ENCODE data around the gene SAP30BP. TPM values are rescaled to one million over a fixed set of nuclear protein-coding genes. Genes with fewer than 3 reads are reported as not detected.

SAP30BP gene
- total RNA-seq, 1 experiment from 2014 or later, result 149 TPM

DNA sequence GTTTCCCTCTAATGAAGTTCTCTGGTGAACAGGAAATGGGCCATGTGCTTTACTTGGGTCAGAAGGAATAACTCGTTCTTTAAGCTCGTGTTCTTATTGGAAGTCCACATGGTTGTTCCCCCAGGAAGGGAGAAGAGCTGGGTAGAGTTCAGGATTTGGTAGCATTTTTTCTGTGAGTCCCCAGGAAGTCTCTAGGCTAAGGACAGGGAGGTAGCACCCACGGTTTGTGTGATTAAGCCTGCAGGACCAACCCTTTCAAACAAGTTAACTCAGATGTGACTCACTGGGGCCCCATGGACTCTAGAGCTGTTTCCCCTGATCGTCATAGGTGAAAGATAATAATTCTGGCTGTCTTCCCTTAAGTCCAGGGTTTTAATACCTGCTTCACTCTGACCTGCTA is 16.4 kb downstream of the SAP30BP start (continued):
- TF ChIP-seq, protein P1, sequence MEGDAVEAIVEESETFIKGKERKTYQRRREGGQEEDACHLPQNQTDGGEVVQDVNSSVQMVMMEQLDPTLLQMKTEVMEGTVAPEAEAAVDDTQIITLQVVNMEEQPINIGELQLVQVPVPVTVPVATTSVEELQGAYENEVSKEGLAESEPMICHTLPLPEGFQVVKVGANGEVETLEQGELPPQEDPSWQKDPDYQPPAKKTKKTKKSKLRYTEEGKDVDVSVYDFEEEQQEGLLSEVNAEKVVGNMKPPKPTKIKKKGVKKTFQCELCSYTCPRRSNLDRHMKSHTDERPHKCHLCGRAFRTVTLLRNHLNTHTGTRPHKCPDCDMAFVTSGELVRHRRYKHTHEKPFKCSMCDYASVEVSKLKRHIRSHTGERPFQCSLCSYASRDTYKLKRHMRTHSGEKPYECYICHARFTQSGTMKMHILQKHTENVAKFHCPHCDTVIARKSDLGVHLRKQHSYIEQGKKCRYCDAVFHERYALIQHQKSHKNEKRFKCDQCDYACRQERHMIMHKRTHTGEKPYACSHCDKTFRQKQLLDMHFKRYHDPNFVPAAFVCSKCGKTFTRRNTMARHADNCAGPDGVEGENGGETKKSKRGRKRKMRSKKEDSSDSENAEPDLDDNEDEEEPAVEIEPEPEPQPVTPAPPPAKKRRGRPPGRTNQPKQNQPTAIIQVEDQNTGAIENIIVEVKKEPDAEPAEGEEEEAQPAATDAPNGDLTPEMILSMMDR (IDR thresholded peaks at IDR 0.05 in 2 of 3, conservative IDR thresholded peaks at IDR 0.05 in 1 of 3; ENCODE audit: borderline replicate concordance in 1 of 3, insufficient read depth in 1 of 3, low read depth in 2 of 3, low read length in 2 of 3), result no peak
- TF ChIP-seq JUND (IDR thresholded peaks at IDR 0.05) (peak; percentile 92), EGR1 (IDR thresholded peaks at IDR 0.05; ENCODE audit: low read depth) (peak; percentile 63; the same call in 1 of the 2 replicates), CEBPB (IDR thresholded peaks at IDR 0.05; ENCODE audit: low read depth) (peak; percentile 58; the same call in 1 of the 2 replicates), SP1 (IDR thresholded peaks at IDR 0.05; ENCODE audit: low read depth) (peak; percentile 90), ZNF274 (IDR thresholded peaks at IDR 0.05; ENCODE audit: low read depth, low read length) (no peak), CBX3 (IDR thresholded peaks at IDR 0.05; ENCODE audit: low read depth) (peak; percentile 93; the same call in 1 of the 2 replicates), FOSL1 (IDR thresholded peaks at IDR 0.05; ENCODE audit: low read depth) (peak; percentile 94), EZH2 (IDR thresholded peaks at IDR 0.05) (no peak), ELF1 (IDR thresholded peaks at IDR 0.05; ENCODE audit: borderline replicate concordance, low read depth) (no peak), YY1 (IDR thresholded peaks at IDR 0.05; ENCODE audit: extremely low read depth, insufficient replicate concordance, low read depth, low read length) (peak; percentile 29), SIN3A (IDR thresholded peaks at IDR 0.05; ENCODE audit: low read depth) (peak; percentile 72), SRF (IDR thresholded peaks at IDR 0.05; ENCODE audit: low read depth) (no peak; the same call in 1 of the 2 replicates), RAD21 (IDR thresholded peaks at IDR 0.05; ENCODE audit: low read depth) (peak; percentile 44; the same call in 1 of the 2 replicates)

DNA sequence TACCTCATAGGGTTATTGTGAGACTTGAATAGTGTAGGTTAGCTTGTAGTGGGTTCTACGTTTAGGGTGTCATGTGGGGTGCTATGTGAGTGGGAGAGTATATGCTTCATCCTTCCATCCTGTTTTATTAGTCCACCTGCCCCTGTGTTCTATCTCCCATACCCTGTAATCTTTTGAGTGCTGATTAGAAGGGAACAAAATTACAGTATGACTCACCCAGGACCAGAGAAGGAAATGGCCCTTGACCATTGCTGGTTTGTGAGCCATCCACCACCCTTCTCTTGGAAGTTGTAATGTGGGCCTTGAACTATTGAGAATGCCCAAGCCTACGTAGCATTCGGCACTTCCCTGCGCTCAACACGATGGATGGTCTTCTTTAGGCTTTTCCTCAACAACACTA is 17.1 kb downstream of the SAP30BP start:
- peak; percentile 67 for TF ChIP-seq CBX3 (IDR thresholded peaks at IDR 0.05; ENCODE audit: low read depth)
- peak; percentile 79 for TF ChIP-seq FOSL1 (IDR thresholded peaks at IDR 0.05; ENCODE audit: low read depth)
- TF ChIP-seq SIN3A (IDR thresholded peaks at IDR 0.05; ENCODE audit: low read depth), result no peak; the same call in 1 of the 2 replicates
- peak; percentile 80 for TF ChIP-seq JUND (IDR thresholded peaks at IDR 0.05)
- no peak for TF ChIP-seq EZH2 (IDR thresholded peaks at IDR 0.05)
- TF ChIP-seq, protein P2, sequence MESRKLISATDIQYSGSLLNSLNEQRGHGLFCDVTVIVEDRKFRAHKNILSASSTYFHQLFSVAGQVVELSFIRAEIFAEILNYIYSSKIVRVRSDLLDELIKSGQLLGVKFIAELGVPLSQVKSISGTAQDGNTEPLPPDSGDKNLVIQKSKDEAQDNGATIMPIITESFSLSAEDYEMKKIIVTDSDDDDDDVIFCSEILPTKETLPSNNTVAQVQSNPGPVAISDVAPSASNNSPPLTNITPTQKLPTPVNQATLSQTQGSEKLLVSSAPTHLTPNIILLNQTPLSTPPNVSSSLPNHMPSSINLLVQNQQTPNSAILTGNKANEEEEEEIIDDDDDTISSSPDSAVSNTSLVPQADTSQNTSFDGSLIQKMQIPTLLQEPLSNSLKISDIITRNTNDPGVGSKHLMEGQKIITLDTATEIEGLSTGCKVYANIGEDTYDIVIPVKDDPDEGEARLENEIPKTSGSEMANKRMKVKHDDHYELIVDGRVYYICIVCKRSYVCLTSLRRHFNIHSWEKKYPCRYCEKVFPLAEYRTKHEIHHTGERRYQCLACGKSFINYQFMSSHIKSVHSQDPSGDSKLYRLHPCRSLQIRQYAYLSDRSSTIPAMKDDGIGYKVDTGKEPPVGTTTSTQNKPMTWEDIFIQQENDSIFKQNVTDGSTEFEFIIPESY (IDR thresholded peaks at IDR 0.05; ENCODE audit: extremely low read depth, insufficient replicate concordance, low read length), result no peak
- TF ChIP-seq, protein P3, sequence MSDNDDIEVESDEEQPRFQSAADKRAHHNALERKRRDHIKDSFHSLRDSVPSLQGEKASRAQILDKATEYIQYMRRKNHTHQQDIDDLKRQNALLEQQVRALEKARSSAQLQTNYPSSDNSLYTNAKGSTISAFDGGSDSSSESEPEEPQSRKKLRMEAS (IDR thresholded peaks at IDR 0.05), result no peak
- peak; percentile 51 for TF ChIP-seq SP1 (IDR thresholded peaks at IDR 0.05; ENCODE audit: low read depth)
- BruUV-seq (replicated peaks), result no TSS peak
- Histone ChIP-seq H2AFZ (ENCODE audit: low read depth, low read length, poor library complexity, severe bottlenecking) (no peak overlapping the region), H4K20me1 (ENCODE audit: insufficient read depth) (no peaks in the 10 kb centered on the region), H3K27ac (ENCODE audit: low read depth, low read length) (peak overlapping the region; percentile 67), H3K79me2 (ENCODE audit: insufficient read depth, low read length) (peaks cover 97% of the 10 kb centered on the region), H3K4me2 (ENCODE audit: low read length) (peak overlapping the region; percentile 84), H3K4me1 (ENCODE audit: control insufficient read depth in 1 of 2, insufficient read depth in 2 of 2, low read length in 2 of 2) (peaks cover 72 to 100% of the 10 kb centered on the region in 2 experiments), H3K9me2 (ENCODE audit: insufficient read depth) (no peaks in the 10 kb centered on the region), H3K36me3 (ENCODE audit: control insufficient read depth in 1 of 2, insufficient read depth in 2 of 2, low read length in 2 of 2) (peaks cover 0 to 25% of the 10 kb centered on the region in 2 experiments; a peak in 1 of 4 replicates), H3K27me3 (ENCODE audit: insufficient read depth, low read length) (no peaks in the 10 kb centered on the region), H3K4me3 (replicated peaks in 1 of 2; ENCODE audit: low read depth in 1 of 2, low read length in 2 of 2) (peak overlapping the region in 1 of 2 experiments; percentile 45; a peak in 3 of 4 replicates), H3K9me3 (ENCODE audit: control insufficient read depth in 1 of 2, insufficient read depth in 1 of 2, low read depth in 1 of 2, low read length in 2 of 2) (no peaks in the 10 kb centered on the region), H3K9ac (ENCODE audit: low read length) (peak overlapping the region; percentile 66)
- DNase-seq (ENCODE audit: low read depth, low spot score) (no peak), ATAC-seq (peak; percentile 55)
- CTCF ChIA-PET, result interaction anchor here (0.8 to 8.5 kb wide), 13 partner anchors 10 to 146 kb away, joined by 3 to 174 read pairs (median 6); partner anchors contain the start of genes GALK1, ITGB4 and SMIM5
- intact Hi-C loops (cut with micrococcal nuclease), result no loop called here
- POLR2A ChIA-PET, result interaction anchor here (1.0 to 6.4 kb wide), 14 partner anchors 9 to 192 kb away, joined by 3 to 41 read pairs (median 4); partner anchors contain the start of gene ITGB4
- RAD21 ChIA-PET (ENCODE audit: low non-redundant PET in 1 of 2, low total read pairs in 2 of 2, uncharacterized antibody in 2 of 2, unreplicated experiment in 2 of 2), result interaction anchor here (0.8 to 2.6 kb wide), 5 partner anchors 11 to 64 kb away, joined by 3 to 13 read pairs (median 4); partner anchors contain the start of gene ITGB4 (in 1 of the 2)
